Testis (tissue), 3 donors: ENCODE data around the gene ARL10. TPM values are rescaled to one million over a fixed set of nuclear protein-coding genes. Genes with fewer than 3 reads are reported as not detected.

Experiments used
- DNase-seq: peaks from one replicate; pipeline ENCODE4 v3.0.0-alpha.2; 2019
- H3K27ac ChIP-seq, 2 donors: fragments of 200-600 bp; sonication (generic); one replicate each; pipeline ENCODE4 v1.5.1; 2019
- H3K27me3 ChIP-seq: fragments of 200-600 bp; sonication (generic); one replicate; pipeline ENCODE4 v1.5.1; 2019
- H3K36me3 ChIP-seq: fragments of 200-600 bp; sonication (generic); one replicate; pipeline ENCODE4 v1.5.1; 2017; ENCODE audit warnings: low read depth; ENCODE audit errors: missing control alignments
- H3K4me1 ChIP-seq: fragments of 200-600 bp; sonication (generic); one replicate; pipeline ENCODE4 v1.5.1; 2019
- H3K4me3 ChIP-seq, 2 donors: fragments of 200-600 bp; sonication (generic); one replicate each; pipeline ENCODE4 v1.5.1; 2017 to 2019
- H3K9me3 ChIP-seq: fragments of 200-600 bp; sonication (generic); one replicate; pipeline ENCODE4 v1.5.1; 2017
- POLR2A ChIP-seq: fragments of 450-650 bp; IDR thresholded peaks from one replicate; pipeline ENCODE4 v1.6.1; 2017; ENCODE audit warnings: antibody characterized with exemption, mild to moderate bottlenecking, moderate library complexity
- WGBS, 2 donors: methylation state at CpG; one replicate each; pipeline ENCODE4 v1.1.5; 2018; 5-methylcytosine and 5-hydroxymethylcytosine counted together
- intact Hi-C: fragments of 100-400 bp; cut with DNase I; formaldehyde crosslinking; loops from one replicate; pipeline ENCODE4 v1.15.1; 2023; ENCODE audit warnings: low total_unique reads
- polyA plus RNA-seq: library from polyadenylated mRNA; stranded (reverse); fragments of 350-450 nt; fragmentation: Illumina TruSeq; extraction: RNeasy Lipid Tissue Mini Kit (QIAGEN cat#74804); gene quantifications from one replicate; pipeline ENCODE4 v1.2.3, GENCODE V29; 2014; ENCODE audit warnings: low read depth, low replicate concordance; ENCODE audit not compliant: insufficient read depth
- total RNA-seq, 2 donors: library from RNA; depleted of rRNA; stranded (reverse); fragments of >200 nt; gene quantifications; one replicate each; pipeline ENCODE4 v1.2.3, GENCODE V29; 2016
- TF ChIP-seq, protein P1 (sequence below), 3 experiments: fragments of 450-650 bp in 2 of 3; fragments of 200-600 bp in 1 of 3; sonication (generic) in 1 of 3; IDR thresholded peaks; one replicate each; pipeline ENCODE4 v1.5.1; 2016 to 2019; ENCODE audit warnings: antibody characterized with exemption in 3 of 3, mild to moderate bottlenecking in 2 of 3, moderate library complexity in 1 of 3

ARL10 gene
- total and polyA plus RNA-seq, 3 donors from 2014 or later = 5.8 to 8.9 (median 8.3) TPM

DNA sequence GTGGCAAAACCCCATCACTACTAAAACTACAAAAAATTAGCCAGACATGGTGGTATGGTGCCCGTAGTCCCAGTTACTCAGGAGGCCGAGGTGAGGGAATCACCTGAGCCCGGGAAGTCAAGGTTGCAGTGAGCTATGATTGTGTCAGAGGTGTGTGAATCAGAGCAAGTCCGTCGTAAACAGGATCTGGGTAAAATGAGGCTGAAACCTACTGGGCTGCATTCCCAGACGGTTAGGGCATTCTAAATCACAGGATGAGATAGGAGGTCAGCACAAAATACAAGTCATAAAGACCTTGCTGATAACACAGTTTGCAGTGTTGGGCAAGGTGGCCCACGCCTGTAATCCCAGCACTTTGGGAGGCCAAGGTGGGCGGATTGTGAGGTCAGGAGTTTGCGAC is 53.0 kb downstream of the ARL10 start:
- Histone ChIP-seq H3K4me3 (no peak overlapping the region), H3K4me1 (peaks cover 22% of the 10 kb centered on the region), H3K27ac (no peak overlapping the region), H3K27me3 (no peaks in the 10 kb centered on the region), H3K36me3 (no peaks in the 10 kb centered on the region), H3K9me3 (no peaks in the 10 kb centered on the region)
- WGBS, 2 donors = 84 to 88% methylated on average over 9 of the region's 9 CpGs
- intact Hi-C loops = loop anchor here (10.0 kb wide), 1 partner anchor 117 kb away; the partner anchor contains the start of gene RNF44
- no peak for DNase-seq
- TF ChIP-seq POLR2A = no peak
- TF ChIP-seq, protein P1, sequence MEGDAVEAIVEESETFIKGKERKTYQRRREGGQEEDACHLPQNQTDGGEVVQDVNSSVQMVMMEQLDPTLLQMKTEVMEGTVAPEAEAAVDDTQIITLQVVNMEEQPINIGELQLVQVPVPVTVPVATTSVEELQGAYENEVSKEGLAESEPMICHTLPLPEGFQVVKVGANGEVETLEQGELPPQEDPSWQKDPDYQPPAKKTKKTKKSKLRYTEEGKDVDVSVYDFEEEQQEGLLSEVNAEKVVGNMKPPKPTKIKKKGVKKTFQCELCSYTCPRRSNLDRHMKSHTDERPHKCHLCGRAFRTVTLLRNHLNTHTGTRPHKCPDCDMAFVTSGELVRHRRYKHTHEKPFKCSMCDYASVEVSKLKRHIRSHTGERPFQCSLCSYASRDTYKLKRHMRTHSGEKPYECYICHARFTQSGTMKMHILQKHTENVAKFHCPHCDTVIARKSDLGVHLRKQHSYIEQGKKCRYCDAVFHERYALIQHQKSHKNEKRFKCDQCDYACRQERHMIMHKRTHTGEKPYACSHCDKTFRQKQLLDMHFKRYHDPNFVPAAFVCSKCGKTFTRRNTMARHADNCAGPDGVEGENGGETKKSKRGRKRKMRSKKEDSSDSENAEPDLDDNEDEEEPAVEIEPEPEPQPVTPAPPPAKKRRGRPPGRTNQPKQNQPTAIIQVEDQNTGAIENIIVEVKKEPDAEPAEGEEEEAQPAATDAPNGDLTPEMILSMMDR (IDR thresholded peaks at IDR 0.05) = no peak

DNA sequence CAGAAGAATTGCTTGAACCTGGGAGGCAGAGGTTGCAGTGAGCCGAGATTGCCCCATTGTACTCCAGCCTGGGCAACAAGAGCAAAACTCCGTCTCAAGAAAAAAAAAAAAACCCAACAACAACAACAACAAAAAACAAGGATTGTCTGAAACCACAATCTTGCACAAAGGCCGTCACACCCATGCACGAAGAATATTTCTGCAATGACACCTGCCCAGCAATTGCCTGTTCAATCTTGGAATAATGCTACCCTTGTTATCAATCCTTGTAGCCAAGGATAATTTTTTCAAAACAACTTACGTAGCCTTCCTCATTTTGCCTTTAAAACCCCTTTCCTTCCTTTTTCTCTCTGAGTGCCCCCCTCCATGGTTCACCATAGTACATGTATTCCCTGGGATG is 54.8 kb downstream of the ARL10 start:
- H3K27ac ChIP-seq = no peak overlapping the region
- H3K36me3 ChIP-seq = no peaks in the 10 kb centered on the region
- H3K27me3 ChIP-seq = no peaks in the 10 kb centered on the region
- no peaks in the 10 kb centered on the region for H3K9me3 ChIP-seq
- H3K4me3 ChIP-seq = no peak overlapping the region
- H3K4me1 ChIP-seq = peaks cover 6% of the 10 kb centered on the region
- intact Hi-C loops = no loop called here
- DNase-seq = no peak
- 92% methylated on average over 5 of the region's 5 CpGs for WGBS, 2 donors
- no peak for TF ChIP-seq POLR2A
- TF ChIP-seq, protein P1 (IDR thresholded peaks at IDR 0.05) = no peak

DNA sequence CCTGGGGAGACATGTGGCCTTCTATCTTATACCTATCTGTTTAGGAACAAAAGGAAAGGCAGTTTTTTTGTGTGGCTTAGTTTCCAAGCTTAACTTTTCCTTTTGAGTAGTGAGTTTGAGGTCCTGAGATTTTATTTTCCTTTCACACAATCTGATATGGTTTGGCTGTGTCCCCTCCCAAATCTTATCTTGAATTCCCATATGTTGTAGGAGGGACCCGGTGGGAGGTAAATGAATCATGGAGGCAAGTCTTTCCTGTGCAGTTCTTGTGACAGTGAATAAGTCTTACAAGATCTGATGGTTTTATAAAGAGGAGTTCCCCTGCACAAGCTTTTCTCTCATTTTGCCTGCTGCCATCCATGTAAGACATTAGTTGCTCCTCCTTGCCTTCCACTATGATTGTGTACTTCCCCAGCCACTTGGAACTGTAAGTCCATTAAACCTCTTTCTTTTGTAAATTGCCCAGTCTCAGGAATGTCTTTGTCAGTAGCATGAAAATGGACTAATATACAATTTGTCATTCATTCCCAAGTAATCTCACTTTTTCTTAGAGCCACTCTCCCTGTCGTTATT is 55.8 kb downstream of the ARL10 start:
- Histone ChIP-seq H3K4me3 (no peak overlapping the region), H3K36me3 (no peaks in the 10 kb centered on the region), H3K27ac (no peak overlapping the region), H3K4me1 (no peaks in the 10 kb centered on the region), H3K9me3 (no peaks in the 10 kb centered on the region), H3K27me3 (no peaks in the 10 kb centered on the region)
- DNase-seq = no peak
- intact Hi-C loops = no loop called here
- 61 to 83% methylated on average over 2 of the region's 2 CpGs for WGBS, 2 donors
- TF ChIP-seq, protein P1 (IDR thresholded peaks at IDR 0.05) = no peak
- TF ChIP-seq POLR2A = no peak

DNA sequence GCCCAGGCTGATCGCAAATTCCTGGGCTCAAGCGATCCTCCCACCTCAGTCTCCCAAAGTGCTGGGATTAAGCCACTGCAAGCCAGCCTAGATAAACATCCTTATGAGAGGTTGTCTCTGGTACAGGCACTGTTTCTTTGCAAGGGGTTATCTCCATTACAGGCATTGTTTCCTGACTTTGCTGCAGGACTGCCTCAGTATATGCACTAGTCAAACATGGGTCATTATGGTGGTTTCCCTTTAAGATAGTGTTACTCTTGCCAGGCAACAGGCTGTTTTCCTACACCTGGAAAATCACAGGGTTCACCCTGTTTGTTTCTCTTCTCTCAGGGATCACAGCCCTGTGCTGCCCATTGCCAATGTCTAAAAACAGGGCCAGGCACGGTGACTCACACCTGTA is 58.9 kb downstream of the ARL10 start:
- H3K4me1 ChIP-seq = no peaks in the 10 kb centered on the region
- H3K4me3 ChIP-seq = no peak overlapping the region
- intact Hi-C loops = no loop called here
- TF ChIP-seq POLR2A = no peak
- TF ChIP-seq, protein P1 (IDR thresholded peaks at IDR 0.05) = no peak
- DNase-seq = no peak
- no peaks in the 10 kb centered on the region for H3K9me3 ChIP-seq
- H3K27me3 ChIP-seq = no peaks in the 10 kb centered on the region
- H3K36me3 ChIP-seq = no peaks in the 10 kb centered on the region
- H3K27ac ChIP-seq = no peak overlapping the region
- 81 to 89% methylated on average over 3 of the region's 3 CpGs for WGBS, 2 donors

DNA sequence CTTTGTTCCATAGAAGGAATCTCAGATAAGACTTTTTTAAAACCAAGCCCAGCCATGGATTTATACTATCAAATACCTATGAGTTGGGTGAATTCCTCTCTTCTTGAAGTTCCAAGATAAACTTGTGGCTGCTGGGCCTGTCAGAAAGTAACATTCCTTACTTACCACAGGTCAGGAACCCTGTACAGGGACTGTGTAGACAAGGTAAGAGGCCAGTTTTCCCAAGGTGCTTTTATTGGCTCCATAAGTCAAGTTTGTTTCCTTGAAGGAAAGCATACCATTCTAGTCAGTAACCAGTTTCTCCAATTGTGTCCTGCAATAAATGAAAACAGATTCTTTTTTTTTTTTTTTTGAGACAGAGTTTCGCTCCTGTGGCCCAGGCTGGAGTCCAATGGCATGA is 59.9 kb downstream of the ARL10 start:
- Histone ChIP-seq H3K4me3 (no peak overlapping the region), H3K4me1 (no peaks in the 10 kb centered on the region), H3K27me3 (no peaks in the 10 kb centered on the region), H3K36me3 (no peaks in the 10 kb centered on the region), H3K27ac (no peak overlapping the region), H3K9me3 (no peaks in the 10 kb centered on the region)
- no peak for DNase-seq
- 64 to 92% methylated on average over 1 of the region's 1 CpG for WGBS, 2 donors
- TF ChIP-seq POLR2A = no peak
- TF ChIP-seq, protein P1 (IDR thresholded peaks at IDR 0.05) = no peak
- intact Hi-C loops = no loop called here
